ENCODE measurements around the gene AKAP7. TPM values are rescaled to one million over a fixed set of nuclear protein-coding genes. Genes with fewer than 3 reads are reported as not detected.

Gene AKAP7
- polyA plus RNA-seq, 3 donors, result 2.4 to 4.9 (median 3.4) TPM

DNA sequence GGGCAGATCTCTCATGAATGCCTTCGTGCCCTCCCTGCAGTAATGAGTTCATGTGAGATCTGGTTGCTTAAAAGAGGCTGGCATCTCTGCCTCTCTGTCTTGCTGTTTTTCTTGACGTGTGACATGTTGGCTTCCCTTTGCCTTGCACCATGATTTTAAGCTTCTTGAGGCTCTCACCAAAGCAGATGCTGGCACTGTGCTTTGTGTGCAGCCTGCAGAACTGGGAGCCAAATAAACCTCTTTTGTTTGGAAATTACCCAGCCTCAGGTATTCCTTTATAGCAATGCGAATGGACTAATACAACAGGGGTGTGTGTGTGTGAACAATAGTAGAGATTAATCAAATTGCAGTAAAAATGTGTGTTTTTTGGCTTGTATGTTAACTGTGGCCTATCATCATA lies 8.1 kb downstream of the AKAP7 start:
- Mint-ChIP-seq H3K4me3 (no peak overlapping the region), H3K27me3 (ENCODE audit: low read depth in 3 of 3) (no peaks in the 10 kb centered on the region), H3K4me1 (peaks cover 16% of the 10 kb centered on the region), H3K36me3 (peaks cover 17 to 29% of the 10 kb centered on the region in 2 donors), H3K9me3 (peaks cover 0 to 2% (median 0%) of the 10 kb centered on the region in 7 donors), H3K27ac (no peak overlapping the region)
- Histone ChIP-seq H3K36me3 (replicated peaks in 1 of 2; ENCODE audit: control insufficient read depth in 1 of 2, insufficient read depth in 2 of 2, low read length in 2 of 2) (peaks cover 2 to 7% of the 10 kb centered on the region in 2 donors), H3K27me3 (ENCODE audit: control insufficient read depth in 2 of 2, insufficient read depth in 2 of 2, low read length in 2 of 2) (no peaks in the 10 kb centered on the region), H3K9me3 (replicated peaks in 1 of 2; ENCODE audit: control insufficient read depth in 1 of 2, insufficient read depth in 1 of 2, low read length in 2 of 2) (no peaks in the 10 kb centered on the region), H3K4me2 (replicated peaks; ENCODE audit: extremely low read depth, low read length, poor library complexity, severe bottlenecking) (no peak overlapping the region), H3K4me1 (ENCODE audit: control insufficient read depth in 1 of 2, insufficient read depth in 2 of 2, low read length in 2 of 2) (peaks cover 4 to 13% of the 10 kb centered on the region in 2 donors), H3K4me3 (replicated peaks in 1 of 3; ENCODE audit: low read depth in 2 of 3, low read length in 3 of 3) (no peak overlapping the region), H3K9ac (ENCODE audit: insufficient read depth, low read length, poor library complexity, severe bottlenecking) (no peak overlapping the region), H4K20me1 (ENCODE audit: insufficient read depth, low read length) (no peaks in the 10 kb centered on the region), H2AFZ (ENCODE audit: insufficient read depth, low read depth, low read length, poor library complexity, severe bottlenecking) (no peak overlapping the region), H3K79me2 (ENCODE audit: insufficient read depth, low read length) (peaks cover 4% of the 10 kb centered on the region), H3K27ac (ENCODE audit: low read depth in 1 of 2, low read length in 2 of 2) (no peak overlapping the region)
- TF ChIP-seq, protein P1, sequence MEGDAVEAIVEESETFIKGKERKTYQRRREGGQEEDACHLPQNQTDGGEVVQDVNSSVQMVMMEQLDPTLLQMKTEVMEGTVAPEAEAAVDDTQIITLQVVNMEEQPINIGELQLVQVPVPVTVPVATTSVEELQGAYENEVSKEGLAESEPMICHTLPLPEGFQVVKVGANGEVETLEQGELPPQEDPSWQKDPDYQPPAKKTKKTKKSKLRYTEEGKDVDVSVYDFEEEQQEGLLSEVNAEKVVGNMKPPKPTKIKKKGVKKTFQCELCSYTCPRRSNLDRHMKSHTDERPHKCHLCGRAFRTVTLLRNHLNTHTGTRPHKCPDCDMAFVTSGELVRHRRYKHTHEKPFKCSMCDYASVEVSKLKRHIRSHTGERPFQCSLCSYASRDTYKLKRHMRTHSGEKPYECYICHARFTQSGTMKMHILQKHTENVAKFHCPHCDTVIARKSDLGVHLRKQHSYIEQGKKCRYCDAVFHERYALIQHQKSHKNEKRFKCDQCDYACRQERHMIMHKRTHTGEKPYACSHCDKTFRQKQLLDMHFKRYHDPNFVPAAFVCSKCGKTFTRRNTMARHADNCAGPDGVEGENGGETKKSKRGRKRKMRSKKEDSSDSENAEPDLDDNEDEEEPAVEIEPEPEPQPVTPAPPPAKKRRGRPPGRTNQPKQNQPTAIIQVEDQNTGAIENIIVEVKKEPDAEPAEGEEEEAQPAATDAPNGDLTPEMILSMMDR (IDR thresholded peaks at IDR 0.05), result no peak
- DNase-seq, result no peak
- 94% methylated on average over 2 of the region's 3 CpGs for WGBS (ENCODE audit: insufficient coverage)
- intact Hi-C loops (cut with micrococcal nuclease), result no loop called here

DNA sequence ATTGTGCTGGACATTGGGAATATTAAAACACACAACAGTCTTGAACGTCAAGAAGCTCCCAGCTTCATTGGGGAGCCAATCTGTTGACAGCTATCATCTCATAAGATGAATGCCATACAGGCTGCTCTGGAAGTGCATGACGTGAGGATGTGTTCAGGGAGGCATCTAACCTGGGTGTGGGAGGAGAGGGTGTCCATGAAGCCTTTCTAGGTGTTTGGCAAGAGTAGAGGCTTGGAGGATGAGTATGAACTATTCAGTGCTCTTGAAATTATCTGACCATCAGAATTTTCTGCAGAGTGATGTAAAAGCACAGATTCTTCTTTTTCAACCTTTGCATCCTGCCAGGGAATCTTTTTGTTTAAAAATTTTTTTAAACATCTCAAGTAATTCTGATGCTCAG lies 11.6 kb downstream of the AKAP7 start:
- H3K9ac ChIP-seq (ENCODE audit: insufficient read depth, low read length, poor library complexity, severe bottlenecking), result no peak overlapping the region
- H3K4me2 ChIP-seq (replicated peaks; ENCODE audit: extremely low read depth, low read length, poor library complexity, severe bottlenecking), result no peak overlapping the region
- intact Hi-C loops (cut with micrococcal nuclease), result no loop called here
- H3K9me3 ChIP-seq (replicated peaks in 1 of 2; ENCODE audit: control insufficient read depth in 1 of 2, insufficient read depth in 1 of 2, low read length in 2 of 2), result no peaks in the 10 kb centered on the region
- H3K36me3 ChIP-seq (replicated peaks in 1 of 2; ENCODE audit: control insufficient read depth in 1 of 2, insufficient read depth in 2 of 2, low read length in 2 of 2), result peaks cover 2 to 7% of the 10 kb centered on the region in 2 donors
- no peak for DNase-seq
- H3K79me2 ChIP-seq (ENCODE audit: insufficient read depth, low read length), result no peaks in the 10 kb centered on the region
- no peak overlapping the region for H3K27ac Mint-ChIP-seq
- H3K27ac ChIP-seq (ENCODE audit: low read depth in 1 of 2, low read length in 2 of 2), result no peak overlapping the region
- whole genome bisulfite sequencing (ENCODE audit: insufficient coverage), result 83% methylated on average over 1 of the region's 2 CpGs
- H3K27me3 Mint-ChIP-seq (ENCODE audit: low read depth in 3 of 3), result no peaks in the 10 kb centered on the region
- H3K4me3 ChIP-seq (replicated peaks in 1 of 3; ENCODE audit: low read depth in 2 of 3, low read length in 3 of 3), result no peak overlapping the region
- H3K4me1 ChIP-seq (ENCODE audit: control insufficient read depth in 1 of 2, insufficient read depth in 2 of 2, low read length in 2 of 2), result no peaks in the 10 kb centered on the region
- peaks cover 0 to 2% (median 0%) of the 10 kb centered on the region in 7 donors for H3K9me3 Mint-ChIP-seq
- H3K27me3 ChIP-seq (ENCODE audit: control insufficient read depth in 2 of 2, insufficient read depth in 2 of 2, low read length in 2 of 2), result no peaks in the 10 kb centered on the region
- no peaks in the 10 kb centered on the region for H4K20me1 ChIP-seq (ENCODE audit: insufficient read depth, low read length)
- no peaks in the 10 kb centered on the region for H3K4me1 Mint-ChIP-seq
- H3K36me3 Mint-ChIP-seq, result peaks cover 19 to 29% of the 10 kb centered on the region in 2 donors
- TF ChIP-seq, protein P1 (IDR thresholded peaks at IDR 0.05), result no peak
- H3K4me3 Mint-ChIP-seq, result no peak overlapping the region
- no peak overlapping the region for H2AFZ ChIP-seq (ENCODE audit: insufficient read depth, low read depth, low read length, poor library complexity, severe bottlenecking)

Data from CD14-positive monocyte (primary cell).